ENCODE results near the gene BRCA1. TPM values are rescaled to one million over a fixed set of nuclear protein-coding genes. Genes with fewer than 3 reads are reported as not detected.

Gene BRCA1
- total and polyA plus RNA-seq, 12 donors = 1.1 to 10.4 (median 3.7) TPM

DNA sequence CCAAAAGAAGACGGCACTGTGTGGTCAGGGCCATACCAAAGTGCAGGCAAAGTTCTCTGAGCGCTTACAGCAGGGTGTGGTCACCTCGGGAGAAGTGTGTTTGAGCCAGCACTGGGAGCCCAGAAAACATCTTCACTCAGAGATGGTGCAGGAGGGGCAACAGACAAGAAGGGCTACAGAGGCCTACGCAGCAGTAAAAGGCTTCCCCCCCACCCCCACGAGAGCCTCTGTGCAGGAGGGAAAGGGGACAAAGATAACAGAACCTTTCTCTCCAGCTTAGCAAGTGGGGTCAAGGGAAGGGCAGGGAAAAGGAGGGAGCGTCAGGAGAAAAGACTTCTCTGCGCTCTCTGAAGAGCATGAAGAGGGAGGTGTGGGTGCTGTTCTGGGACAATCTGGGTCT is 105.7 kb downstream of the BRCA1 start:
- peak in 5 of 7 donors; percentile 48 to 66 (median 60) for DNase-seq

DNA sequence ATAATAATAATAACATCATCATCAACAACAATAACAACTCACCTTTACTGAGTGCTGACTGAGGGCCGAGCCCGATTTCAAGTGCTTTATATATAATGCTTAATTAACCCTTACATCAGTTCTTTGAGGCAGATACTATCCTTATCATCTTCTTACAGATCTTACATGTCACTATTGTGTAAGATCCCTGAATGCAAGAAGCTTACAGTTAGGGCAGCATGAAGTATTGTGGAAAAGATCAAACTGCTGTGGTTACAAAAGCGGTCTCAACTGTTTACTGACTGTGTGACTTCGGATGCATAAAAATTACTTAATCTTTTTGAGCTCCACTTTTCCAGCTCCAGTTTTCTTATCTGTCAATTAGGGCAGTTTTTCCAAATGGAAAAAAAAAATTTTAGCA is 106.2 kb downstream of the BRCA1 start:
- Histone ChIP-seq H3K27me3 (no peaks in the 10 kb centered on the region), H3K4me1 (replicated peaks in 1 of 2) (peaks cover 49 to 61% of the 10 kb centered on the region in 2 donors), H3K9me3 (replicated peaks in 1 of 3) (no peaks in the 10 kb centered on the region), H3K36me3 (replicated peaks in 1 of 2) (peaks cover 0 to 27% of the 10 kb centered on the region in 2 donors), H3K27ac (peak overlapping the region in 4 of 5 donors; percentile 5 to 97 (median 76)), H3K4me3 (no peak overlapping the region)
- intact Hi-C loops (cut with DNase I) = no loop called here
- TF ChIP-seq POLR2A (IDR thresholded peaks at IDR 0.05) (no peak), CTCF (IDR thresholded peaks at IDR 0.05) (no peak)
- DNase-seq = peak in 1 of 7 donors; percentile 51
- WGBS, 4 donors = 29 to 33% (median 31%) methylated on average over 4 of the region's 4 CpGs

More for the DNA sequence above, 105.7 kb downstream of the BRCA1 start:
- TF ChIP-seq POLR2A (IDR thresholded peaks at IDR 0.05) (peak in 1 of 2 donors; percentile 35), CTCF (IDR thresholded peaks at IDR 0.05) (no peak)
- H3K4me1 ChIP-seq (replicated peaks in 1 of 2) = peaks cover 44 to 59% of the 10 kb centered on the region in 2 donors
- 9 to 31% (median 14%) methylated on average over 7 of the region's 7 CpGs for WGBS, 4 donors
- no peaks in the 10 kb centered on the region for H3K9me3 ChIP-seq (replicated peaks in 1 of 3)
- intact Hi-C loops (cut with DNase I) = no loop called here
- H3K4me3 ChIP-seq = peak overlapping the region in 2 of 4 donors; percentile 11 to 33
- H3K27ac ChIP-seq = peak overlapping the region; percentile 85 to 97 (median 89)
- no peaks in the 10 kb centered on the region for H3K27me3 ChIP-seq
- H3K36me3 ChIP-seq (replicated peaks in 1 of 2) = peaks cover 0 to 22% of the 10 kb centered on the region in 2 donors

DNA sequence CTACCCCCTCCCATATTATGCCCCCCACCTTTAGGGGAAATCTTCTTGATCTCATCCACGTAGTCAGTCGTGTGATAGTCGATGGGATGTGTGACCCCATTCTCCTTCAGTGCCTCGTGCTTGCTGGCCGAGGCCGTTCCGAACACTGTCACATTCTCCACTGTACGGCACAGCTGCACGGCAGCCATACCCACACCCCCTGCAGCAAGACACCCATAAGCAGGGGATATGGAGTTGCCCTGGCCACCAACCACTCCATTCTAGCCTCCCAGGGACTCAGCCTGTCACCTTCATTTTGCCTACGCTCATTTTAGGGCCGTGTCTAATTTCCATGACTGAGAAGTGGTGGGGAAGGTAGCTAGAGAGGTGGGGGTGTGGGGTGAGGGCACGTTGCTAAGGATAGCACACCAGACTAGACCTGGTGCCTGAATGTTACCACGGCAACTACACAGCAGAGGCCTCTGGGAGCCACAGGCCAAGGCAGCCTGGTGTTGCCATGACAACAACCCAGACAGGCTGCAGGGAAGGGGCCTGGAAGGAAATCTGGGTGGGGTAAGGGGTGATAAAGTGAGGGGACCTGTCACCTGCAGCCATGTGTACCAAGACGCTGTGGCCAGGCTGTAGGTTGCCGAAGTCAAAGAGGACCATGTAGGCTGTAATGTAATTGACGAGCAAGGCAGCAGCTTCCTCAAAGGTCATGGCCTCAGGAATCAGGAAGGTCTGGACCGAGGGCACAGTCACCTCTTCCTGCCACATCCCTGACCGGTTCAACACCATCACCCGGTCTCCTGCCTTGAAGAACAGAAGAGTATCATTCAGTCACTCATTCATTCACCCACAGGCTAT is 106.9 kb downstream of the BRCA1 start:
- intact Hi-C loops (cut with DNase I) = no loop called here
- Histone ChIP-seq H3K36me3 (replicated peaks in 1 of 2) (peaks cover 0 to 34% of the 10 kb centered on the region in 2 donors), H3K4me3 (no peak overlapping the region), H3K27me3 (no peaks in the 10 kb centered on the region), H3K27ac (peak overlapping the region in 3 of 5 donors; percentile 63 to 97 (median 89)), H3K9me3 (replicated peaks in 1 of 3) (no peaks in the 10 kb centered on the region), H3K4me1 (replicated peaks in 1 of 2) (peaks cover 53 to 65% of the 10 kb centered on the region in 2 donors)
- 53 to 57% (median 55%) methylated on average over 18 to 19 of the region's 19 CpGs for WGBS, 4 donors
- peak in 4 of 7 donors; percentile 46 to 89 (median 52) for DNase-seq
- no peak for TF ChIP-seq POLR2A (IDR thresholded peaks at IDR 0.05)
- TF ChIP-seq CTCF (IDR thresholded peaks at IDR 0.05) = no peak

GRCh38 chr17:43016216-43016615 is 108.9 kb downstream of the BRCA1 start:
- no peak for TF ChIP-seq POLR2A (IDR thresholded peaks at IDR 0.05)
- no peak for TF ChIP-seq CTCF (IDR thresholded peaks at IDR 0.05)
- Histone ChIP-seq H3K27me3 (no peaks in the 10 kb centered on the region), H3K4me1 (replicated peaks in 1 of 2) (peaks cover 61 to 76% of the 10 kb centered on the region in 2 donors), H3K36me3 (replicated peaks in 1 of 2) (peaks cover 0 to 47% of the 10 kb centered on the region in 2 donors), H3K27ac (peak overlapping the region in 4 of 5 donors; percentile 43 to 87 (median 70)), H3K4me3 (no peak overlapping the region), H3K9me3 (replicated peaks in 1 of 3) (no peaks in the 10 kb centered on the region)
- 90 to 100% (median 92%) methylated on average over 1 to 7 of the region's 7 CpGs for WGBS, 4 donors
- peak in 2 of 7 donors; percentile 29 to 56 for DNase-seq
- intact Hi-C loops (cut with DNase I) = no loop called here

Data from adrenal gland (tissue), 12 donors.